LNCaP clone FGC (cell line): ENCODE data around the gene TOR4A.

Experiments
- DNase-seq: peaks from one replicate; pipeline ENCODE4 v3.0.0-alpha.2; 2011; ENCODE audit warnings: low read depth
- H3K4me3 ChIP-seq: 2 replicates; pipeline ENCODE4 v1.5.1; 2011; ENCODE audit warnings: mild to moderate bottlenecking, low read depth, low read length, control low read depth
- TF ChIP-seq, protein P1 (sequence below): IDR thresholded peaks from 2 replicates; pipeline ENCODE4 v1.5.1; 2012; ENCODE audit warnings: mild to moderate bottlenecking; ENCODE audit not compliant: control insufficient read depth, insufficient read depth; ENCODE audit errors: extremely low read depth

The TOR4A gene

DNA sequence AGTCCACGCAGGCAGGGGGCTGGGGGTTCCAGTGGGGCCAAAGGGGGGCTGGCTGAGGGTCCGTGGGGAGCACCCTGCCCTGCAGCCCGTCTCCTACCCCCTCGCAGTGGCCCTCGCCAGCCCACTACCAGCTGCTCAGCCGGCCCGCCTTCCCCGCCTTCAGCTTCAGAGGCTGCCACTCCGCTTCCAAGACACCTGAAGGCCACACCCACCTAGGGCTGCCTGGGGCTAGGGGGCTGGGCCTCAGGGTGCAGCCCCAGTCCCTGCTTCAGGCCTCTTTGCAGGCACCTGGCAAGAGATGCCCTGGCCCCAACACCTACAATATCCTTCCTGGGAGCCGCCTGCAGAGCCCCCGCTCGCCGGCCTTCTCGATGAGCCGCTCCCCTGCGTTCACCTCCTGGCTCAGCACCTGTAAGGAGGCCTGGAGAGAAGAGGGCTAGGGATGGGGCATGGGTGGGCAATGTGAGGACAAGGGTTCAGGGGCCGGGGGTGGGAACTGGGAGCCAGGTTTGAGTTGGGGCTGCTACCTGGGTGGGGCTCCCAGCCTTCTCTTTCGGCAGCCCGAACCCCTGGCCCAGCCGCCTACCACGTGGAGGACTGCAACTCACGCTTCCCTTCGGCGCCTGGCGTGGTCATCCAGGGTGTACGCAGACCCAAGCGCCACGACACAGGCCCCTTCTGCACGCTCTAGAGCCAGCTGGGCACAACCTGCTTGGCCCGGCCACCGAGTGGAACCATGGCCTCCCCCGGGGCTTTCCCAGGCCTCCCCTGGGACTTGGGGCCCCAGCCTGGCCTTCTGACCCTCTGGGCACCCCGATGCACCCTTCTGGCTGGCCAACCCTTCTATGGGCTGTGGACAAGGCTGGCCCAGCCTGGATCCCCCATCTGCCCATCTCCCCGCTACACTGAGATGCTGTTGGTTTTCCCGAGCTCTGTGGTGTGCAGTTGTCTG, 24.7 kb upstream of the TOR4A start:
- no peak overlapping the region for H3K4me3 ChIP-seq
- no peak for DNase-seq
- TF ChIP-seq, protein P1, sequence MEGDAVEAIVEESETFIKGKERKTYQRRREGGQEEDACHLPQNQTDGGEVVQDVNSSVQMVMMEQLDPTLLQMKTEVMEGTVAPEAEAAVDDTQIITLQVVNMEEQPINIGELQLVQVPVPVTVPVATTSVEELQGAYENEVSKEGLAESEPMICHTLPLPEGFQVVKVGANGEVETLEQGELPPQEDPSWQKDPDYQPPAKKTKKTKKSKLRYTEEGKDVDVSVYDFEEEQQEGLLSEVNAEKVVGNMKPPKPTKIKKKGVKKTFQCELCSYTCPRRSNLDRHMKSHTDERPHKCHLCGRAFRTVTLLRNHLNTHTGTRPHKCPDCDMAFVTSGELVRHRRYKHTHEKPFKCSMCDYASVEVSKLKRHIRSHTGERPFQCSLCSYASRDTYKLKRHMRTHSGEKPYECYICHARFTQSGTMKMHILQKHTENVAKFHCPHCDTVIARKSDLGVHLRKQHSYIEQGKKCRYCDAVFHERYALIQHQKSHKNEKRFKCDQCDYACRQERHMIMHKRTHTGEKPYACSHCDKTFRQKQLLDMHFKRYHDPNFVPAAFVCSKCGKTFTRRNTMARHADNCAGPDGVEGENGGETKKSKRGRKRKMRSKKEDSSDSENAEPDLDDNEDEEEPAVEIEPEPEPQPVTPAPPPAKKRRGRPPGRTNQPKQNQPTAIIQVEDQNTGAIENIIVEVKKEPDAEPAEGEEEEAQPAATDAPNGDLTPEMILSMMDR: no peak

DNA sequence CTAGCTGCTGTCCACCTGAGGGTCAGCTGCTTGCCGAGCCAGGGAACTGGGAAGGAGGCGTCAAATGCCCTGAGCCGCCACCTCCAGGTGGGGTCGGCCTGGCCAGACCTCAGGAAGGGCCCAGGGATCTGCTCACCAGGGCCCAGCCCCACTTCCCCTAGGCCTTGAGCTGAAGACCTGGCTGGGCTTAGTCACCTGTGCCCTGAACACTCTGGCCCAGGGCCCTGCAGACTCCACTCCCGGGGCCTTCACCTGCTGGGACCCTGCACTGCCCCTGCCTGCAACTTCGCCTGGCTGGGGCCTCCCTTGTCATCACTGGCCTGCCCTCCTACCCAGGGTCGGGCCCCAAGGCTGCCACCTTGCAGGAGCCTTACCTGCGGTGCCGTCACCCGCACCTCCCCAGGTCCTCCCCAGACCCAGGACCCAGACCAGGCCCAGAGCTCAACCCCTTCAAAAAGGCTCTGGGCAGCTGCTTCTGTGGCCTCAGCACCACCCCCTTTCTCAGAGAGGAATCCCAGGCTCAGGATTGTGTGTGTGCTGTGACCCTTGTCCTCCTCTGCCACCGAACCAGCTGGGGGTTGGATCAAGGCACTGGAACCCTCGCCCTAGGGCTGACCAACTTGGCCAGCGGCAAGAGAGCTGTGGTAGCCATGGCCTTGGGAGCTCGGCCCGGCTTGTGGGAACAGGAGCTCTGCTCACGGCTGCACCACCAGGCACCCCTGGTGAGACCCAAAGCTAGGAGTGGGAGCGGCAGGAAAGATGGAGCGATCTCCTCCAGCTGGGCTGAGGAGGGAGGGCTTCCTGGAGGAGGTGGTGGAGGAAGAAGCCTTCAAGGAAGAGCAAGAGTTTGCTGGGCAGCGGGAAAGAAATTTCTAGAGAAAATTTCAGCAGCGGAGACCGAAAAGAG, 23.6 kb upstream of the TOR4A start:
- peak overlapping the region; percentile 98 for H3K4me3 ChIP-seq
- TF ChIP-seq, protein P1: no peak
- no peak for DNase-seq

DNA sequence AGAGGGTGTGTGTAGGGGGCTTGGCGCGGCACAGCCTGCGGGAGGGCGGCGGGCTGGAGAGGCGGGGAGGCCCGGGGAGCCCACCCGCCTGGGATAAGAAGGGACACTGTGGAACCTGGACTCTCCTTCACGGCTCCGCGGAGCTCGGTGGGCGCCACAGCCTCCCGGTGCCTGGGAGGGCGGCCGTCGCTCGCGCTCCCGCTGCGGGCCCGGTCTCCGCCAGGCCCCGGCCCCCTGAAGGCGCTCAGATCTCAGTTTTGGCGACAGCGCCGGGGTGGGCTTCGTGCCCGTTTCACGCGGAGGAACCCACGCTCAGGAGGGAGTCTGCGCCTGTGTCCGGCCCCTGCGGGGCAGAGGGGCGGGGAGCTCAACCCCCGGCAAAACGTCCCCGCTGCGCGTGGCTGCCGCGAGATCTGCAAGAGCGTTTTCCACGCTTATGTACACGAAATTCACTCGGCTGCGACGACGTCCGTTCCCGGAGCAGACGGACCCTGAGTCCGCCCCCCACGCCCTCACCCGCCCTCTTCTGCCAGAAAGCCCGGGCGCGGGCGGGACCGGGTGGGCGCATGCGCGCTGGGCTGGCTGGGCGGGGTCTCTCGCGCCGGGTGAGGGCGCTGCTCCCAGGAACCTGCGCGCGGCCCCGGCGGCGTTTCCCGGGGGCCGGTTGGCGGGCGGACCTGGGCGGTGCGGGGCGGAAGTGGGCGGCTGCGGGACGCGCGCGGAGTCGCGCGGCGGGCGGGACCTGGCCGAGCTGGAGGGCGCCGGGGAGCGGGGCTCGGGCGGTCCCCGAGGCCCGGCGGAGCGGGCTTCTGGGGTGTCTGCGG, 22.7 kb upstream of the TOR4A start, which contains the start of gene NELFB:
Gene NELFB (plus strand): TSS at position 704 of the 824 bp plus-strand sequence.
- H3K4me3 ChIP-seq: peak within 1 kb of the TSS; percentile 98
- TF ChIP-seq, protein P1: no peak
- DNase-seq: peak; percentile 27

DNA sequence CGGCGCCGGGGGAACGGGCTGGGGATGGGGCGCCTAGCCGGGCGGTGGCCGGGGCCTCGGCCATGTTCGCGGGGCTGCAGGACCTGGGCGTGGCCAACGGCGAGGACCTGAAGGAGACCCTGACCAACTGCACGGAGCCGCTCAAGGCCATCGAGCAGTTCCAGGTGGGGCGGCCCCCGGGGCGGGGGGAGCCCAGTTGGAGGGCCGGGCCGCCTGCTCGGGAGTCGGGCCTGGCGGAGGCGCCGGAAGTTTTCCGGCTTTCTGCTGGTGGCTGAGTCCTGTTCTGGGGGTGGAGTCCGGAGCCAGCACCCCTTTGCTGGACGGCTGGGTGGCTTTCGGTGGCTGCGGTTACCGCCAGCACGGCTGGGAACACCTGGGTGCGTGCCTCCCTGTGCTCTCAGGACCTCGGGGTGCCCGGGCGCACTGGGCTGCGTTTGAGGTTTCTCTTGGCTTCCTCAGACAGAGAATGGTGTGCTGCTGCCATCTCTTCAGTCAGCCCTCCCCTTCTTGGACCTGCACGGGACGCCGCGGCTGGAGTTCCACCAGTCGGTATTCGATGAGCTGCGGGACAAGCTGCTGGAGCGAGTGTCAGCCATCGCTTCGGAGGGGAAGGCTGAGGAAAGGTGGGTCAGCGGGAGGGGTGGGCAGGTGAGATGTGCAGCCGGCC, 21.9 kb upstream of the TOR4A start:
- DNase-seq: no peak
- TF ChIP-seq, protein P1: no peak

DNA sequence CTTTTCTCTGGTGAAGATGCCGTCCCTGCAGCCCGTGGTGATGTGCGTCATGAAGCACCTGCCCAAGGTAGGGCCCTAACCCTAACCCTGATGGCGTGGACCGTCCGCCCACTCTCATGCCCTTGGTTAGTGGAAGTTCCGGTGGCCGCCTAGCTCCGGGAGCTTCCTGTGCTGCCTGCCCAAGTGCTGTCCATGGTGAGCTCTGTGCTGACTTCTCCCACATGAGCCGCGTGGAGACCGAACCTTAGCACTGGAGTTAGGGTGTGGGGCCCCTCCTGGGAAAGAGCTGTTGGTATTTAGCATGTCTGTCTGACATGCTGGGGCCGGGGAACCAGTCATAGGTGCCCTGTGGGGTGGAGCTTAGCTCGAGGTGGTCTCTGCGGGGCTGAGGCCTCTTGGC, 21.2 kb upstream of the TOR4A start:
- no peak for DNase-seq
- TF ChIP-seq, protein P1: no peak
- peak overlapping the region; percentile 98 for H3K4me3 ChIP-seq

More for the DNA sequence above, 21.9 kb upstream of the TOR4A start:
- H3K4me3 ChIP-seq: peak overlapping the region; percentile 98
